Thyroid gland (tissue), 4 donors: ENCODE measurements around the gene KCNAB1.

Source experiments
- CTCF ChIP-seq, 6 experiments: fragments of 200-600 bp in 3 of 6; fragments of 450-650 bp in 3 of 6; sonication (generic) in 3 of 6; IDR thresholded peaks; one replicate each; pipeline ENCODE4 v1.5.1; 2016 to 2019; ENCODE audit warnings: antibody characterized with exemption in 6 of 6, mild to moderate bottlenecking in 2 of 6, inconsistent platforms in 1 of 6, moderate library complexity in 1 of 6
- POLR2A ChIP-seq, 2 donors: fragments of 450-650 bp; IDR thresholded peaks; one replicate each; pipeline ENCODE4 v1.6.1; 2017; ENCODE audit warnings: antibody characterized with exemption in 2 of 2, mild to moderate bottlenecking in 2 of 2, moderate library complexity in 1 of 2

GRCh38 chr3:156140001-156140595 is 19.7 kb downstream of the KCNAB1 start:
- TF ChIP-seq CTCF (IDR thresholded peaks at IDR 0.05) = no peak
- TF ChIP-seq POLR2A (IDR thresholded peaks at IDR 0.05) = no peak
